HG02852 (cell line): ENCODE data around the gene KRT3.

Experiments
- ATAC-seq: cut with Tn5 transposase; IDR thresholded peaks from one replicate; pipeline ENCODE4 v1.9.1; 2021; ENCODE audit warnings: mild to moderate bottlenecking, moderate library complexity; ENCODE audit not compliant: unreplicated experiment

The KRT3 gene

DNA sequence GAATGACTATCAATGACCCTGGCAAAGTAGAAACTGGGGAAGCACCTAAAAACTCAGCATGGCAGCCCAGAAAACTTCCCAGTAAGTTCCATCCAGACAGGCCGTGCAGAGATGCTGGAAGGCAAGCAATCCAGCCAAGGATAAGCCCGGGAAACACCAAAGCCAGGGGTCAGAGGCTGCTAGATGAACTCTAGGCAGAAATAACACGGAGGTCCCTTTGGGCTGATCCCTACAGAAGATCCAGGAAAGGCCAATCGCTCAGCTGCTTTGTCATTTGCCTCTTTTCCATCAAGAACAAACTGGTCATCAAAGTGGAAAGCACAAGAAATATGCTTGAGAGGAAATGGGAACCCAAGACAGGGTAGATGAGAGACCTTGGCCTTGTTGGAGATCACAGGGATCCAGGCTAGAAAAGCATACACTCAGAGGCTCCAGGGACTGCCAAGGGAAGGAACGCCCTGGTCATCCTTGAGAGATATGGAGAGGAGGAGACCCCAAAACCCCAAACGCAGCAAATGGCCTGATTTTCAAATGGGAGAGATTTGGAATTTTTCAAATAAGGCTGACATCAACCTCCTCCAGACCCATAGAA, 31.7 kb upstream of the KRT3 start:
- ATAC-seq, result no peak

DNA sequence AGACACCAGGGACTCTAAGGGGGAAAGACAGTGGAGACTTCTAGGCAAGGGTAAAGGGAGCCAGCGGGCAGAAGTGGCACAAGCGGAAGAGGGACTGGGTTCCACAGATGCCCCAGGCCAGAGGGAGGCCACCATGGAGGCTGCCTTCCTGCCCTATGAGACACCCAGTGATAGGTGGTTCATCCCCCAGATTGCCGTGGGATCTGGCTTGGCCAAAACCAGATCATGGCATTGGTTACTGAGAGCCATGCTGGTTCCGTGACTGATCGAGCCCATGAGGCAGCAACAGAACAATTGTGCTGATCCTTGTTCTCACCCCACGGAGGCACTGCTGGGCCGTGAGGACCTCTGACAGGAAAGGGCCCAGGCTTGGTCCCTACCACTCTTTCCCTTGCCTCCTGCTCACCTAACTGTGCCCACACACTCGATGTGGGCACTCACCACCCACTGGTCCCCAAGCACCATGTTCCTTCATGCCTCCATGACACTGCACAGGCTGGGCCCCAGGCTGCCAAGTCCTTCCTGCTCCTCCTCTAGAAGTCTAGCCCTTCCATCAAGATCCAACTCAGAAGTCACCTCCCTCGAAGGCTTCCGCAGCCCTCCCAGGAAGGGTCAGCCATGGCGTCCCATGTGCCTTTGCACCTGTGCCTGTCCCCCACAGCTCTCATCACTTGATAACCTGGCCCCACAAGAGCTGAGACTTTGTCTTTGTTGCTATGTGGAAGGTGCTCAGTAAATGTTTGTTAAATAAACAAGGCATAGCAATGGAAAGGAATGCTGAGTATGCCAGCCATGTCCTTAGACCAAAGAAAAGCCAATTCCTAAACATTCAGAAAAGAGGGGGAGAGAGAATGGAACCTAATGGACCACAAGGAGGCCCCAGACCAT, 30.9 kb upstream of the KRT3 start:
- no peak for ATAC-seq

DNA sequence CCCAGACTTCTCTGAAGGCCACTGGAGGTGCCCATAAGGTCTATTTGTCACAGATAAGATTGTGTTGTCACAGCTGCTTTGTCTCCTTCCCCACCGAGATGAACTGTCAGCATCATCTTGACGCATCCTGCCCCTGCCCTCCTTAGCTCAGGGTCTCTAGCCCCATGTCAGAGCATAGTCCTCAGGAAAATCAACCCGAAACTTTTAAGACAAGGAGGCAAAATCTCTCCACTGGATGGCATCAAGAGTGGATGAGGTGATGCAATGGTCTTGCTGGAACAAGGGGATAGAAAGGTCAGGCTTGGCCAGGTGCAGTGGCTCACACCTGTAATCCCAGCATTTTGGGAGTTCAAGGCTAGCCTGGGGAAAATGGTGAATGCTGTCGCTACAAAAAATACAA, 30.0 kb upstream of the KRT3 start:
- no peak for ATAC-seq

DNA sequence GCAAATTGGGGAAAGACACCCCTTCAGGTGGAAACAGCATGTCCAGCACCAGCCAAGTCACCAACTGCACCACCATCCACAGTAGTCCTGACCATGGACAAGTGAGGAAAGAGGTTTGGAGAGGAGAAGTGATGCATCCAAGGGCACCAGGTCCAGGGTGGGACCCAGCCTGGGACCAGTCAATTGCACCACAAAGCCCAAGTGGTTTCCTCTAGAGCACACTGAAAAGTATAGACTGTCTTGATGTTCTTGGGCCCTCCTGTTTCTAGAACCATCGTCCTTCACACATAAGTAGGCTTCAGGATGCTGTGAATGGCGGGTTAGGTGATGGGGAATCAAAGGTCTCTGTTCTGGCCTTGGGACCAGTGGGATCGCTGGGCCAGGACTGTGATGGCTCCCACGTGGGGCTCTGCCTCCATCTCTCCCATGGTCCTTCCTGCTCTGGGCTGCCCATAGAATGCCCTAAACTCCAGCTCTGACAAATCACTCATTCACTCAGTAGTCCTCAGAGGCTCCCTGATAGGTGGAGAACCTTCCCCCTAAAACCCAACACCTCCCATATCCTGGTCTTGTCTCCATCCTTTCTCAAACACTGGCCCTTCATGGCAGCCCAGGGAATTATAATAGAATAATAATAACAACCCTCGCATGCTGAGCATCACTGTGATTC, 29.0 kb upstream of the KRT3 start:
- ATAC-seq, result no peak

DNA sequence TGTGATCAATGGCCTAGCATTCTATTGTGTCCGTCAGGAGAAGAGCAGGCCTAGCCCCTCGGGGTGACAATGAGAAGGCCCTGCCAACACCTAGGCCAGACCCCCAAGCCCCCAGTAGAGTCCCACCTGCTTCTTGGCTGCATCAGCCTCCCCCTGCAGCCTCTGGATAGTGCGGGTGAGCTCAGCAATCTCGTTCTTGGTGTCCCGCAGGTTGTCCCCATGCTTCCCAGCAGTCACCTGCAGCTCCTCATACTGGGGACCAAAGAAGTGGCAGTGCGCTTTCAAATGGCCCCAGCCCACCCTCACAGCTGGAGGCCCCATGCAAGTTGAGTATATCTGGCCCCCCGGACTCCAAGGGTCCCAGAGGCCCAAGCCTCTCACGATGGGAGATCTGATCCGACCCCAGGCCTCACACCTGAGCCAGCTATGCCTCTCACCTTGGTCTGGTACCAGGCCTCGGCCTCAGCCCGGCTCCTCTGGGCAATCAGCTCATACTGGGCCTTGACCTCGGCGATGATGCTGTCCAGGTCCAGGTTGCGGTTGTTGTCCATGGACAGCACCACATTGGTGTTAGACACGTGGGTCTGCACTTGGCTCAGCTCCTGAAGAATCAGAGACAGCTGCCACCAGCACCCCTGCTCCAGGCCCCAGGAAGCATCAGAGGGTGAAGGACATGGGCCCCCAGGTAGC, 28.0 kb upstream of the KRT3 start:
- ATAC-seq, result no peak

DNA sequence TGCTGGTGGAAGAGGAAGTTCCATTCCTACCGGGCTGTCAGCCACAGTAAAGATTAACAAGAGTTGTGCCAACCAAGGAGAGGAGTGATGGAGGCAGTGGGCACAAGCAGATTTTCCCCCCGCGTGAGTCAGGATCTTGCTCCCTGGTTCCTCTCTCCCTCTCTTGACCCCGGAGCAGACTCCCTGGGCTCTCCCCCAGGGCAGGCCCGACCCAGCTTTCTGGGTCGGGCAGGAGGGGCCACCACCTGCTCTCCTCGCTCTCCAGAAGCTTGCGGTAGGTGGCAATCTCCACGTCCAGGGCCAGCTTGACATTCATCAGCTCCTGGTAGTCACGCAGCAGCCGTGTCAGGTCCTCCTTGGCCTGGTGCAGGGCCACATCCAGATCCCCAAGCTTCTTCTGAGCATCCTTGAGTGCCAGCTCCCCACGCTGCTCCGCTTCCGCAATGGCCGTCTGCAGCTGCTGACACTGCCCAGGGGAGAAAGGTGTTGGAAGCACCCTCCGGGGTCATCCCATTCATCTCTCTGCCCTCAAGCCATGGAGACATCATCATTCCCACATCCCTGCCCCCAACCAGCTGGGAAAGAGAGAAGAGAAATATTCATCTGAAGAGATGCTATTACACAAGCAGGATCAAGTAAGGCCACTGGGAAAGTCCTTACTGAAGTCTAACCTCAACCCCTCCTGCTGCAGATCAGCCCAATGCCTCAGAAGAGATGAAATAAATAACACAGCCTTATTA, 27.0 kb upstream of the KRT3 start:
- ATAC-seq, result no peak

DNA sequence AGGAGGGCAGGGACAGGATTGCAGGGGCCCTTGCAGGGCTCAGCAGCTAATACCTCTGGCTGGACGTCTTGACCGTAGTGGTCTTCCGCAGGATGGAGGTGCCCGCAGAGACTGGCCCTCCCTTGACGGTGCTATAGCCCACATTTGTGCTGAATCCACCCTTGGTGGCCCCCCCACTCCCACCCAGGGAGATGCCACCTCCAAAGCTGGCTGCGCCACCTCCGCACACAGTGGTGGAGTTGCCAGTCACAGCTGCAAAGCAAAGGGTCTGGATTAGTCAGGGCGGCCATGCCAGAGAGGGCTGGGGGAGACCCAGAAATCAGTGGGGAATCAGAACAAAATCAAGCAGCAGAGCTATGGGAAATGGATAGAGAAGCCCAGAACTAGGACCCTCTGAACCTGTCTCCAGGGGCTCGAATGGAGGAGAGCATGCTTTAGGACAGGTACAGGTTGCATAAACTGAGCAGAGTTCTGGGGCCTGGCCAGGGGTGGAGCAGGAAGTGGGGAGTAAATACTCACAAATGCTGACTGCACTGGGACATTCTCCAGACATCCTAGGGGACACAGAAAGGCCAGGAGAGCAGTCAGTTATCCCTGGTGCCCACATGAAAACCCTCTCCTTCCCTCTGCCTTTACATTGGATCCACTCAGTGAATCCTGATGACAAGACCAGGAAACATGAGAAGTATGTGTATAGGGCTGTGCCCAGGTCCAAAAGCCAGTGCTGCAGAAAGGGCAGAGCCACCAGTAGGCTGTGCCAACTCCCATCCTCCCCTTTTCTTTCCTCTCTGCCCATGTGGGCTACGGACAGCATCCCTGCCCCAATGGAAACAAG, 26.1 kb upstream of the KRT3 start:
- no peak for ATAC-seq

DNA sequence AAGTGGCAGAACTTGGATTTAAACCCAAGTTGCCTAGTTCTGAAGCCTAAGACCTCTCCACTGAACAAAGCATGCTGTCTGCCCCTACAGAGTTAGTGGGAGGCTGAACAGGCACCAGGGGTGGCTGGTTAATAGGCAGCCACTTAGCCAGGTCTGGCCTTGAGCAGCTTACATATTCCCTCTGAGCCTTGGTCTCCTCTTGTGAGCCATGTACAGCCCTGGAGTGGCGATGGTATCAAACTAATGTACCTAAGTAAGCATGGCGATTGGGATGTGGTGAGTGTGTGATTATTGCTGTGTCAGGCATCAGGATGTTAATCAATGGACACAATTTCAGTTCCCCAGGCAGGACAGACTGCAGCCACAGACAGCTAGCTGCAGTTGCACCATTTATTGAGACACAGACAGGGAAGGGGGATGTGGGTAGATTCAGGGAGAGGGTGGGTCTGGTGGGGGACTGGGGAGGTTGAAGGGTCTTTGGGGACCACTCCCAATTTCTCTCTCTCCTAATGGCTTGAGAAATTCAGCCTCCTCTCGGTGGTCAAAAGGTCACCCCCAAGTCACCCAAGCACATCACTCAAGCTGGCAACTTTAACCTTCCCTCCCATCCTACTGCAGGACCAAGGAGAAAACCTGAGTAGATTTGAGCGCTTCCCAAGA, 25.3 kb upstream of the KRT3 start:
- no peak for ATAC-seq

DNA sequence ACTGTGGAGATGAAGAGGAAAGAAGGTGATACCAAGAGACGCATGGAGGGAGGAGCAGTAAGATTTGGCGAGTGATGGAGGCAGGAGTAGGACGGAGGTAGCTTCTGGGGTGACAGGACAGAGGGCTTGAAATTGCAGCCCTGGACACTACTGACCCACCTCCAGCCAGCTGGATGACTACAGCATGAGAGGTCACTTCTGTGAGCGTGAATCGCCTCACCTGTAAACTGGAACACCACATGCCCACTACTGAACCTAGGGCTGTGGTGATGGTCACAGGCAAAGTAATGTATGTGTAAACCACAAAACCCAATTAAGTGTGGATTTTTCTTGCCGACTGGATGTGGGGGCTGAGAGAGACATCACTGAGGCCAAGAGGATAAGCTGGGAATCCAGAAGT, 24.6 kb upstream of the KRT3 start:
- no peak for ATAC-seq

DNA sequence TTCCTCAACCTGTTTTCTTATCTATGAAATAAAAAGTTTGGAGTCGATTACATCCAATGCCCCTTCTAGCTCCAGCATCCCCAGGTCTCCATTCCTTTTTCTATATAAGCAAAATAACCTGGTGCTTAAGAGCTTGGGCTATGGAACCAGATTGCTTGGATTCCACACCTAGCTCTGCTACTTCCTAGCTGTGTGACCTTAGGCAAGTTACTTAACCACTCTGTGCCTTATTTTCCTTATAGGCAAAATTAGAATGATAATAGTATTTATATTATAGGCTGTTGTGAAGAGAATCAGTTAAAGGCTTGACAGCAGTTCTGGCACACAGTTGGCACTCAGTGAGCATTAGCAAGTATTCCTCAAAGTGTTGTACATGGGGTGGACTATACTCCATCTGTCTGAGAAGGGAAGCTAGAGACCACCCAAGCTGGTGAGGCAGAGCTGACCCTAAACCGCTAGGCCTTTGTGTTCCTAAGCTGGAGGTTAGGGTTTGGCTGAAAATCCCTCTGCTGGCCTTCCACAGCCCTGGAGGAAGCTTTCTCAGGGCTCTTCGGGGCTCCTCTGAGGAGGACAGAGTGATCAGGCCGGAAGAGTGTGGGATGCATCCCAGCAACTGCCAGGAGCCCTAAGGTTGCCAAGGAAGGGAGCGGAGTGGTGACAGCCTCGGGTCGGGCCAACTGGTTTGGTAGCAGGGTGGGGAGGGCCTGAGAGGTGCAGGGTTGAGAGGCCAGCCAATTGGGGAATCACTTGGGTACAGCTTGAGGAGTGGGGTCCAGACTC, 24.0 kb upstream of the KRT3 start:
- no peak for ATAC-seq

DNA sequence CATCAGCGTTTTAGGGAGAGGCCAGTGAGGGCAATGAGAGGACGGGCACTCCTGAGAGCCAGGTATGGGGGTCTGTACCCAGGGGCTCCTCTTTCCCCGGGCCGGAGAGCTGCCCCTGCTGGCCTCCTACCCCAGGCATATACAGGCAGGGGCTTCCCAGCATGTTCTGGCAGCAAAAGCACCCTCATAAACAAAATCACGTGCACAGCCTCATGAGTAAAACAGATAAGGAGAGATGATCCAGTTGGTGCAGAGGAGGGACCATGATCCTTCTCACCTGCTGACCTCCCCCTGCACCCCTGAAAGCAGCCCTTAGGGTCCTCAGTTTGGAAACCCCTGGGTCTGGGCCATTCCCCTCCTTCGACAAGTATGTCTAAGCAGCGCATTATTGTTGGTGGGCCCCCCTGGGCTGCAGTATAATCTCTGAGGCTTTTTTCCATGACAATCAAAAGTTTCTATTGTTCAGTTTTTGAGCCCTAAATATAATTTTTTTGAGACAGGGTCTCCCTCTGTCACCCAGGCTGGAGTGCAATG, 23.0 kb upstream of the KRT3 start:
- ATAC-seq, result no peak

DNA sequence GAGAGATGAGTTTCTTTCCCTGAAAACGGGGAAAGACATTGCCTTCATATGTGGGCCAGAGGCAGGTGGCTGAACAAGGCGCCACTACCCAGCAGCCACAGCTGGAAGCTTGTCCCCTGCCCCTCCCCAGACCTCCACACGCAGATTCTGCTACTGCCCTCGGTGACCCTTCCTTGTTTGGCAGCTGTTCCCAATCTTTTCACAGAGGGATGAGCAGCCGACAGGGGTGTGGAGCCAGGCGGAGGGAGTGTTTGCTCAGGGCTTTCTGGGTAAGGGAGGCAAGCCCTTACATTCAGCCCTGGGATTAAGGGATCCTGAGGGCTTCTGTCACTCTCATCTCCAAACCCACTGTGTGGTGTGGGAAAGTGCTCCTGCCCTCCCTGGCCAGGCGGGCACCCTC, 22.5 kb upstream of the KRT3 start:
- ATAC-seq, result no peak

DNA sequence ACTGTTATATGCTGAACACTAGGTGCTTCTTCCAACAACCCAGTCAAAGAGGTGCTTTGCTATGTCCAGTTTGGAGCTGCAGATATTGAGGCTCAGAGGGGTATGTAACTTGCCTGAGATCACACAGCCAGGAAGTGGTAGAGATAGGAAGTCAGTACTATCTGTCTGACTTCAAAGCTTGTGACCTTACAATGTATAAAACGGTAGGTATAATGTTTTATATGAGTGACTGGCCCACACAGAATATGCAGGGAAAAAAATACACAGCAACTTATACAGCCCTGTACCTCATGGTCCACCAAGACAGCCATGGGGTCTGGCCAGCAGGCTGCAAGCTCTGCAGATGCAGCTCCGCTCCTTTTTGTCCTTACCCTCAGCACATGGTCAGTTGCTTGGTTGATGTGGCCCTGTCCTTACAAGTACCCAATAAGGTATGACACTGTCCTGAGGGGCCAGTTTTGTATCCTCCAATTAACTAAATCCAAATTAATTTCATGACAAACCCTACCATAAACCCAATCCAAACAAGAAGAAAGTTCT, 21.9 kb upstream of the KRT3 start:
- ATAC-seq, result no peak

DNA sequence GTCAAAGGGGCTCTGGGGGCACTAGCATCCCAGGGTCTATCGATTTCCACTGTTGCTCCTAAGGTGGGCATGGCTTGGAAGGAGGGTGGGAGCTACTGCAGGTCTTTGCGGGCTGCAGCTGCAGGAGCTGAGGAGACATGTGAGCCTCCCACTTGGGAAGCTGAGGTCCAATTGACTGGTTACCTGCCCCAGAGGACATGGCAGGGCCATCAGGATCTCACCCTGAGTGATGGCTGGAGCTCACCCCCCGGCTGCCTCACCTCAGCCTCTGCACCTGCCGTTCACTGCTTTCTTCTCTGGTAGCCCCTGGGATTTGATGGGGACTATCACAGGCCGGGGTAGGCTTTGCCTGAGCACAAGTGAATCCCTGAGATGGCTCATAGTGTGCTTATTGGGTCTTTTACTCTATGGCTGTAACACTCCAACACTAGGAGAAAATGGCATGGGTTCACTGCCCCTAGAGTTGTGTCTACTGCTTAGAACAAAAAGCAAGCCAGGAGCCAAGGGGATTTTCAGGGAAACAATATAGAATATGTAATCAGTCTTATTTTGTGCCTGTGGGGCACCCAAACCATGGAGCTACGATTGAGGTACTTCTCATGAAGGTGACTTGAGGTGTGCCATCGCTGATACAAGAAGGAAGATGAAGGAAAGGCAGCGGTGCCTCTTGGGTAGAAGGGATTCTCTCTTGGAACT, 21.2 kb upstream of the KRT3 start:
- ATAC-seq, result no peak

DNA sequence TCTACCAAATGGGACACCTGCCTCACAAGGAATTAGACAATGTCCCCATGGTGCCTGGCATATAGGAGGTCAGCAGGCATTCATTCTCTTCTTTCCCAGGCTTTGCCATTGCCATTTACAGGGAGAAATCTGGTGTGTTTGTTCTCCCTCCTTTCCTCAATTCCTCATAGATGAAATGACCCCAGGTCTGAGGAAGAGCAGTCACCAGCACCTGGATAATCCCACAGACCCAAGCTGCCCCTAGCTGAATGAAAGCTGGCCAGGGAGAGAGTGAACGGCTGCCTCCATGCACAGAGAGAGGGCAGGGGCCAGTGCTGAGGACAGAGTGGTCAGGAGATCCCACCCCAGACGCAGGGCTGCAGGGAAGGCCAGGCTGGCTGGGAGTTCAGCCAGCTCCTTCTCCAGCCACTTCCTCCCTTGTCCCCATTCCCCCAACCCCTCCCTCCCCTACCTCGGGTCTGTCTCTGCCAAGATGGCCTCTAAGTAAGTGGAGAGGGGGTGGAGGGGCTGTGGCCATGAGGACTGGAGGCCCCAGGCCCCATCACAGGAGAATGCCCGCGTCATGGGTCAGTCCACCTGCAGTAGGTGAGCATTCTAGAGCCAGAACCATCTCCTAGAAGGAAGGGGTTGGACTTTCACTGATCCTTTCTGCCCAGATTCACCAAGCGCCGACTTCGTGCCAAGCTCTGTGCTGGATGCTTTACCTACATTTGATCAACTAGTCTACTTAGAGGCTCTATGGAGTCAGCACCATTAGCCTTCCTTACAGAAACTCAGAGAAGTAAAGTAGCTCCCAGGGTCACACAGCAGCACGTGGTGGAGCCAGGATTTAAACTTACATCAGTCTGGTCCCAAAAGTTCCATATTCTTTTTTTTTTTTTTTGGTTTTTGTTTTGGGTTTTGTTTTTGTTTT, 20.0 kb upstream of the KRT3 start:
- no peak for ATAC-seq

DNA sequence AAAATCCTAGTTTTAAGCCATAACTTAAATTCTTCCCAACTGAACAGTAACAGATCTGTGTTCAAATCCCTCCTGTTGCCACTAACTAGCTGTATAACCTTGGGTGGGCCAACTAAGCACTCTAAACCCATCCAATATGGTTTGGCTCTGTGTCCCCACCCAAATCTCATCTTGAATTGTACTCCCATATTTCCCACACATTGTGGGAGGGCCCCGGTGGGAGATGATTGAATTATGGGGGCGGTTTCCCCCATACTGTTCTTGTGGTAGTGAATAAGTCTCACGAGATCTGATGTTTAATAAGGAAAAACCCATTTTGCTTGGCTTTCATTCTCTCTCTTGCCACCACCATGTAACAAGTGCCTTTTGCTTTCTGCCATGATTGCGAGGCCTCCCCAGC, 19.2 kb upstream of the KRT3 start:
- ATAC-seq, result no peak
